ENCODE data around the gene KLHDC4. TPM values are rescaled to one million over a fixed set of nuclear protein-coding genes. Genes with fewer than 3 reads are reported as not detected.
A peak's percentile ranks its signal among the peaks of the same experiment; 100 is the strongest.

Gene KLHDC4
- total RNA-seq, 6 experiments from 2014 or later: 11.6 to 22.7 (median 14.4) TPM

DNA sequence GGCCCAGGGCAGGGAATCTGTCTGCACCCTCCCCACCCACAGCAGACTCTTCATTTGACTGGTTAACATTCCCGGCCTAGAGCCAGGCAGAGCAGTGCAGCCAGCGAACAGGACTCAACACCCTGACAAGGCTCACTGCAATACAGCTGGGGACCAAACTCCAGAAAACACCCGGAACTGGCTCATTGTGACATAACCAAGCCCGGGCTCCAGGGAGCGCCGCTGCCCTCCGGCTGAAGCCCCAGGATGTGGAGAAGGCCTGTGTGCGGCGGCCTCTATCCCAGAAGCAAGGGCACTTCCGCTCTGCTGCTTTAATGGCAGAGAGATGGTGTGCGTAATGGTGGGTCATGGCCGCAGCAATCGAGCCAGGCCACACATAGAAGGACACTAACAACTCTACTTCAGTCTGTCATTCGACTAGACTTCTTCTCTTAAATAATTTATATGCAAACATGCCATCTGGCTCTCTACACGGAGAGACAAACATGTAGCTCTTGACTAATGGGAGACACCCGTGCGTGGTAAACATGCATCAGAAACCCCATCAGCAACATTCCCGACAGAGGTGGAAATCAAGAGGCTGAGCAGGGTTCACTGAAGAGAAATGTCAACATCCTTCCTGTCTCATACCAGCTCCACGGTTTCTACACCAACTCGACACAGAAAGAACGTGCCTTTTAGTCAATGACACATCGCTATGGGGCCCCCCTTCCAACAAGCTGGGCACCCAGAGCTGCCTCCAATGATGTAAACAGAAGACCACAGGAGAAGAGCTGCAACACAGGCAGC is 18.0 kb downstream of the KLHDC4 start:
- TF ChIP-seq CTCF (IDR thresholded peaks at IDR 0.05): no peak
- TF ChIP-seq POLR2A (IDR thresholded peaks at IDR 0.05): no peak
- no peak for ATAC-seq
- Histone ChIP-seq H3K36me3 (peaks cover 0 to 55% (median 17%) of the 10 kb centered on the region in 4 donors), H3K27me3 (no peaks in the 10 kb centered on the region), H3K9me3 (no peaks in the 10 kb centered on the region), H3K4me3 (no peak overlapping the region), H3K27ac (no peak overlapping the region), H3K4me1 (no peaks in the 10 kb centered on the region)
- intact Hi-C loops (cut with DNase I): no loop called here
- no peak for DNase-seq
- 89% methylated on average over 13 of the region's 22 CpGs for WGBS (ENCODE audit: insufficient coverage, low coverage, low lambda C conversion rate, missing lambda C conversion rate)

- Histone ChIP-seq H3K9me3 (no peaks in the 10 kb centered on the region), H3K4me3 (no peak overlapping the region), H3K27ac (no peak overlapping the region), H3K27me3 (no peaks in the 10 kb centered on the region), H3K36me3 (peaks cover 0 to 51% (median 12%) of the 10 kb centered on the region in 4 donors), H3K4me1 (no peaks in the 10 kb centered on the region)
- TF ChIP-seq POLR2A (IDR thresholded peaks at IDR 0.05) (no peak), CTCF (IDR thresholded peaks at IDR 0.05) (no peak)
- no peak for ATAC-seq
- 67% methylated on average over 7 of the region's 8 CpGs for WGBS (ENCODE audit: insufficient coverage, low coverage, low lambda C conversion rate, missing lambda C conversion rate)
- intact Hi-C loops (cut with DNase I): no loop called here
- DNase-seq: no peak
Measured at GRCh38 chr16:87746178-87746577, 19.6 kb downstream of the KLHDC4 start.

- H3K9me3 ChIP-seq: no peaks in the 10 kb centered on the region
- no peaks in the 10 kb centered on the region for H3K4me1 ChIP-seq
- DNase-seq (no peak), ATAC-seq (peak in 2 of 4 donors; percentile 33 to 48)
- WGBS (ENCODE audit: insufficient coverage, low coverage, low lambda C conversion rate, missing lambda C conversion rate): 80% methylated on average over 13 of the region's 25 CpGs
- no peak overlapping the region for H3K4me3 ChIP-seq
- intact Hi-C loops (cut with DNase I): no loop called here
- no peak for TF ChIP-seq CTCF (IDR thresholded peaks at IDR 0.05)
- peaks cover 0 to 38% (median 9%) of the 10 kb centered on the region in 4 donors for H3K36me3 ChIP-seq
- H3K27me3 ChIP-seq: no peaks in the 10 kb centered on the region
- no peak overlapping the region for H3K27ac ChIP-seq
Measured at GRCh38 chr16:87744750-87745514, 20.9 kb downstream of the KLHDC4 start.

DNA sequence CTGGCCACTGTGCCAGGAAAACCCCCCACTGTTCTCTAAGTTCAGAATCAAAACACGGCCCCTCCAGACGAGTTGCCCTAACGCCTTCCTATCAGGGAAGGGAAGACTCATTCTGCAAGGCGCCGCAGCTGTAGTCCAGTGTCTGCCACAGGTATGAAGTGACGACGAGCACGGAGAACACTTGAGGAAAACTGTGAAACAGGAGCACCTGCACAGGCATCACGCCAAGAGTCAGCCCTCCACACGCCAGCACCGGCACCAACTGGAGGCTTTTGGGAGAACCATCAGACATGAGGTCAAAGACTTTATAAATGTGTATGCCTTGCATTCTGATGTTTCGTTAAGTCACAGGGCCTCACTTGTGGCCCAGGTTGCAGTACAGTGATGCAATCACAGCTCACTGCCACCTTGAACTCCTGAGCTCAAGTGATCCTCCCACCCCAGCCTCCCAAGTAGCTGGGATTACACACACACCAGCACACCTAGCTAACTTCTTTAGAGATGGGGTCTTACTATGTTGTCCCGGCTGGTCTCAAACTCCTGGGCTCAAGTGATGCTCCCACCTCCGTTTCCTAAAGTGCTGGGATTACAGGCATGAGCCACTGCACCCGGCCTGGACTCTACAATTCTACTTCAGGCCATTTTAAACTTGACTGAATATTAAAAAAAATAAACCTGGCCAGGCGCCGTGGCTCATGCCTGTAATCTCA is 22.9 kb downstream of the KLHDC4 start:
- Histone ChIP-seq H3K9me3 (no peaks in the 10 kb centered on the region), H3K27ac (no peak overlapping the region), H3K4me3 (no peak overlapping the region), H3K4me1 (no peaks in the 10 kb centered on the region), H3K36me3 (peaks cover 0 to 22% (median 3%) of the 10 kb centered on the region in 4 donors), H3K27me3 (no peaks in the 10 kb centered on the region)
- DNase-seq (no peak), ATAC-seq (no peak)
- no peak for TF ChIP-seq POLR2A (IDR thresholded peaks at IDR 0.05)
- no peak for TF ChIP-seq CTCF (IDR thresholded peaks at IDR 0.05)
- 93% methylated on average over 8 of the region's 17 CpGs for WGBS (ENCODE audit: insufficient coverage, low coverage, low lambda C conversion rate, missing lambda C conversion rate)
- intact Hi-C loops (cut with DNase I): no loop called here
